OCI-LY3 (cell line): ENCODE measurements around the gene NDUFB1.

Experiments used
- H2AFZ ChIP-seq: fragments of 200-600, 300-600 bp; shearing (Covaris generic); 2 replicates; pipeline ENCODE4 v1.6.0; 2014; ENCODE audit warnings: antibody characterized with exemption, low read depth, low read length
- H3K27ac ChIP-seq: fragments of 200-600, 300-600 bp; sonication (generic); 2 replicates; pipeline ENCODE4 v1.5.1; 2014; ENCODE audit warnings: mild to moderate bottlenecking, low read length, moderate library complexity, mixed read lengths
- H3K27me3 ChIP-seq: fragments of 200-600, 300-600 bp; sonication (generic); 2 replicates; pipeline ENCODE4 v1.6.1; 2014; ENCODE audit warnings: low read depth, low read length, mixed read lengths
- H3K36me3 ChIP-seq: fragments of 200-600, 300-600 bp; sonication (generic); replicated peaks from 2 replicates; pipeline ENCODE3; 2014; ENCODE audit warnings: low read depth, low read length, mixed read lengths
- H3K4me1 ChIP-seq: fragments of 300-600, 200-600 bp; sonication (generic); 2 replicates; pipeline ENCODE4 v1.6.1; 2014; ENCODE audit warnings: low read length, mixed read lengths
- H3K4me2 ChIP-seq: fragments of 200-600, 300-600 bp; sonication (generic); 2 replicates; pipeline ENCODE4 v1.6.1; 2014; ENCODE audit warnings: low read length, mixed read lengths
- H3K4me3 ChIP-seq: fragments of 300-600, 200-600 bp; sonication (generic); 2 replicates; pipeline ENCODE4 v1.5.1; 2014; ENCODE audit warnings: antibody characterized with exemption, mild to moderate bottlenecking, low read length, moderate library complexity
- H3K79me2 ChIP-seq: fragments of 300-600, 200-600 bp; shearing (Covaris generic); 2 replicates; pipeline ENCODE4 v1.6.1; 2014; ENCODE audit warnings: mild to moderate bottlenecking, low read length, mixed read lengths
- H3K9ac ChIP-seq: fragments of 300-600, 200-600 bp; shearing (Covaris generic); 2 replicates; pipeline ENCODE4 v1.6.0; 2014; ENCODE audit warnings: mild to moderate bottlenecking, low read length, moderate library complexity
- H3K9me3 ChIP-seq: fragments of 200-600, 300-600 bp; shearing (Covaris generic); 2 replicates; pipeline ENCODE4 v1.6.1; 2014; ENCODE audit warnings: low read length, mixed read lengths; ENCODE audit not compliant: insufficient read depth
- H4K20me1 ChIP-seq: fragments of 200-600, 300-600 bp; sonication (generic); 2 replicates; pipeline ENCODE4 v1.6.1; 2016; ENCODE audit warnings: low read length, mixed read lengths; ENCODE audit not compliant: insufficient read depth
- EZH2phosphoT487 ChIP-seq: fragments of 200-600 bp; shearing (Covaris generic); IDR thresholded peaks from 2 replicates; pipeline ENCODE4 v1.6.1; 2018; ENCODE audit warnings: antibody characterized with exemption, mixed run types, low read depth
- TF ChIP-seq, protein P1 (sequence below): fragments of 200-600, 300-600 bp; sonication (generic); IDR thresholded peaks from 2 replicates; pipeline ENCODE4 v1.5.1; 2014; ENCODE audit warnings: antibody characterized with exemption, low read length, low read depth

The NDUFB1 gene

DNA sequence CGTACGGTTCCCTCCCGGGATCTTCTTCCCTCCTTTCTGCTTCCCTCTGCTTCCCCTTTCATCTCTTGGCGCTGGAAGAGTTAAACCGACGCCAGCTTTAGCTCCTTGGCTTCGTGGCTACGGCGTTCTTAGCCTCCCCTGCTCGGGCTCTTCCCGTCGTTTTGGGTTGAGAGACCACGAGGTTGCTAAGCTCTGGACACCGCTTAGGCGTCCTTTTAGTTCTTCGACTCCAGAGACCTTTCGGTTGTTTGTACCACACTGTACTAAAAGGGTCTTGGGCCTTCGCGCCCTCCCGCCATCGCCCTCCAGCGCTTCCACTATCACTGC, 808 bp upstream of the NDUFB1 start:
- Histone ChIP-seq H3K4me1 (peaks cover 18% of the 10 kb centered on the region), H3K4me3 (peak overlapping the region; percentile 91), H3K9ac (peak overlapping the region; percentile 81), H2AFZ (0 out of 2 replicates have a peak overlapping the region, but pooled peaks have one; percentile 83), H3K36me3 (peaks cover 25% of the 10 kb centered on the region), H3K79me2 (peaks cover 60% of the 10 kb centered on the region), H4K20me1 (no peaks in the 10 kb centered on the region), H3K4me2 (peak overlapping the region; percentile 65), H3K9me3 (no peaks in the 10 kb centered on the region), H3K27me3 (no peaks in the 10 kb centered on the region), H3K27ac (peak overlapping the region; percentile 53)
- TF ChIP-seq, protein P1, sequence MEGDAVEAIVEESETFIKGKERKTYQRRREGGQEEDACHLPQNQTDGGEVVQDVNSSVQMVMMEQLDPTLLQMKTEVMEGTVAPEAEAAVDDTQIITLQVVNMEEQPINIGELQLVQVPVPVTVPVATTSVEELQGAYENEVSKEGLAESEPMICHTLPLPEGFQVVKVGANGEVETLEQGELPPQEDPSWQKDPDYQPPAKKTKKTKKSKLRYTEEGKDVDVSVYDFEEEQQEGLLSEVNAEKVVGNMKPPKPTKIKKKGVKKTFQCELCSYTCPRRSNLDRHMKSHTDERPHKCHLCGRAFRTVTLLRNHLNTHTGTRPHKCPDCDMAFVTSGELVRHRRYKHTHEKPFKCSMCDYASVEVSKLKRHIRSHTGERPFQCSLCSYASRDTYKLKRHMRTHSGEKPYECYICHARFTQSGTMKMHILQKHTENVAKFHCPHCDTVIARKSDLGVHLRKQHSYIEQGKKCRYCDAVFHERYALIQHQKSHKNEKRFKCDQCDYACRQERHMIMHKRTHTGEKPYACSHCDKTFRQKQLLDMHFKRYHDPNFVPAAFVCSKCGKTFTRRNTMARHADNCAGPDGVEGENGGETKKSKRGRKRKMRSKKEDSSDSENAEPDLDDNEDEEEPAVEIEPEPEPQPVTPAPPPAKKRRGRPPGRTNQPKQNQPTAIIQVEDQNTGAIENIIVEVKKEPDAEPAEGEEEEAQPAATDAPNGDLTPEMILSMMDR = no peak
- no peak for TF ChIP-seq EZH2phosphoT487

DNA sequence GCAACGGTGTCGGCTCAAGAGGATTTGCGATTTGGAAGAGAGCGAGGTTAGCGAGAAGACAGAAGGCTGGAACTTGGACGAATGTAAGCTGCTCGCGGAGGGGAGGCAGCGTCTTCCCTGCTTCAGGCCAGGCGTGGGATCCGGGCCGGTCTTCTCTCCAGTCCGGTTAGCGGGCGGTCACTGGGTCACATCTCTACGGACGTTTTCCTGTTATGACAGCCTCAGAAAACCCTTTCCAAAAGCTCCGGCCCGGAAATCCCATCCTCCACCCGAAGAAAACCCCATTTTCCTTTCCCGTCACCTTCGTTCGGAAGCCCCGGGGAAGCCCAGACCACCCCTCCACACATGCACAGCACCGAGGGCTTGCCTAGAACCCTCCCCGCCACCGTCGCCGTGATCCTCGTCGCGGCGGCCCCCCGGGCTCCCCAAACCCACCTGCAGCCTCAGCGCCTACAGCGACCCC, 268 bp downstream of the NDUFB1 start:
- H3K27ac ChIP-seq = peak overlapping the region; percentile 53
- H2AFZ ChIP-seq = peak overlapping the region; percentile 83
- H3K36me3 ChIP-seq = peaks cover 29% of the 10 kb centered on the region
- H3K4me2 ChIP-seq = peak overlapping the region; percentile 65
- H3K79me2 ChIP-seq = peaks cover 53% of the 10 kb centered on the region
- no peak for TF ChIP-seq EZH2phosphoT487
- TF ChIP-seq, protein P1 = no peak
- peaks cover 18% of the 10 kb centered on the region for H3K4me1 ChIP-seq
- H3K9me3 ChIP-seq = no peaks in the 10 kb centered on the region
- H3K9ac ChIP-seq = peak overlapping the region; percentile 81
- H3K4me3 ChIP-seq = peak overlapping the region; percentile 91
- no peaks in the 10 kb centered on the region for H4K20me1 ChIP-seq
- H3K27me3 ChIP-seq = no peaks in the 10 kb centered on the region

DNA sequence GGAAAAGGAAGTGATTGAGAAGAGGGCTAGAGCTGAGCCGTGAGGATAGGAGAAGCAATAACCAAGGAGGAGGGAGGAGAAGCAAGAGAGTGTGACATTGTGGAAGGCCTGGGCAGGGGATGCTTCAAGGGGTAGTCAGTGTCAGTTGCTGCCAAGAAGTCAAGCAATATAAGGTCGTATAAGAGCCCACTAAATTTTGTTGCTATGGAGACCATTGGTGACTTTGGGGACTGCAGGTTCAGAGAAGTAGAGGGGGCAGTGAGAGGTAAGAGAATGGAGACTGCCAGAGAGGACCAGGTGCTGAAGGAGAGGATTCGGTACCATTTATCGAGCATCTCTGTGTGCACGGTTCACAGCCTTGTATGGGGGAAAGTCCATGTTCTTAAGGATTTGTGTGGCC, 12.0 kb downstream of the NDUFB1 start:
- no peaks in the 10 kb centered on the region for H3K36me3 ChIP-seq
- no peak overlapping the region for H3K4me2 ChIP-seq
- no peak for TF ChIP-seq EZH2phosphoT487
- TF ChIP-seq, protein P1 = no peak
- H3K4me1 ChIP-seq = peaks cover 23% of the 10 kb centered on the region
- H3K9me3 ChIP-seq = no peaks in the 10 kb centered on the region
- no peak overlapping the region for H3K9ac ChIP-seq
- no peak overlapping the region for H3K4me3 ChIP-seq
- H3K27ac ChIP-seq = no peak overlapping the region
- no peak overlapping the region for H2AFZ ChIP-seq
- peaks cover 17% of the 10 kb centered on the region for H3K79me2 ChIP-seq
- H4K20me1 ChIP-seq = no peaks in the 10 kb centered on the region
- no peaks in the 10 kb centered on the region for H3K27me3 ChIP-seq

DNA sequence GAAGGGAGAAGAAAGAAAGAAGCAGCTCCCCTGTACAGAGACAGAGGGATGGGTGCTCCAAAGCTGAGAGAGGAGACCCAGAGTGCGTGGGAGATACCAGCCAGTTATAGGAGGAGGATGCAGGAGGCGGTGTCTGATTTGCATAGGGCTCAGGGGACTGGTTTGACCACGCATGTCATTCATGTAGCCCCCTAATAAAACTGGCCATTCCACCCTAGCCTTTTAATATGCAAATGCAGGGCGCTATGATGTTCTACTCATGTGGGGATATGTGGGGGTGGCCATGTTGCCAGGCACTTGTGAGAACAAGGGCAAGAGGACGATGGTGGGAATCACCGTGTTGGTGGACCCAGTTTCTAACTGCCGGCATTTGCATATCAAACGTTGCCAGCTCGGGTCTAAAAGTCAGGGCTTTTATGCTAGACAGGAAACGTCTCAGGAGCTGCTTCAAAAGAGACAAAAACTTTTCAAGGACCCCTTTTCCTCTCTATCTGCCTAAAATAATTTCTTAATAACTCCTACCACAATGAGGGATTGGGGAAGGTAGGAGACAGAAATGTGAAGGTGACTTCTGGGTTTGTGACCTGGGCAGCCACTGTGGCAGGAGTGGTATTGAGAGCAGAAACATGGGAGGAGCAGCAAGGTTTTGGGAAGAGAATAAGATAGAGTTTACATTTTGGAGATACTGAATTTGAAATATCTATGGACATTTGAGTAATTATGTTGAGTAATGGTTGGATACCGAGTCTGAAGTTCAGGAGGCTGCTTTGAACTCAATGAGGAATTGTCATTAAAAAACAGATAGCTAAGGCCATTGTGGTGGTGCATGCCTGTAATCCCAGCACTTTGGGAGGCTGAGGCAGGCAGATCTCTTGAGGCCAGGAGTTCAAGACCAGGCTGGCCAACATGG, 12.9 kb downstream of the NDUFB1 start:
- peaks cover 23% of the 10 kb centered on the region for H3K4me1 ChIP-seq
- peak overlapping the region; percentile 99 for H2AFZ ChIP-seq
- H4K20me1 ChIP-seq = no peaks in the 10 kb centered on the region; the same call in 1 of the 2 replicates
- no peak overlapping the region for H3K27ac ChIP-seq
- TF ChIP-seq, protein P1 = no peak
- no peak for TF ChIP-seq EZH2phosphoT487
- peak overlapping the region; percentile 85 for H3K4me2 ChIP-seq
- peak overlapping the region; percentile 19; the same call in 1 of the 2 replicates for H3K9ac ChIP-seq
- H3K4me3 ChIP-seq = peak overlapping the region; percentile 51
- H3K9me3 ChIP-seq = no peaks in the 10 kb centered on the region
- H3K36me3 ChIP-seq = no peaks in the 10 kb centered on the region
- H3K27me3 ChIP-seq = no peaks in the 10 kb centered on the region
- H3K79me2 ChIP-seq = peaks cover 25% of the 10 kb centered on the region
